HG03442 (cell line): ENCODE results near the gene CNTF.
A peak's percentile ranks its signal among the peaks of the same experiment; 100 is the strongest.

Source experiments
- ATAC-seq: cut with Tn5 transposase; IDR thresholded peaks from one replicate; pipeline ENCODE4 v1.9.1; 2021; ENCODE audit warnings: mild to moderate bottlenecking, moderate library complexity; ENCODE audit not compliant: unreplicated experiment

Gene CNTF

DNA sequence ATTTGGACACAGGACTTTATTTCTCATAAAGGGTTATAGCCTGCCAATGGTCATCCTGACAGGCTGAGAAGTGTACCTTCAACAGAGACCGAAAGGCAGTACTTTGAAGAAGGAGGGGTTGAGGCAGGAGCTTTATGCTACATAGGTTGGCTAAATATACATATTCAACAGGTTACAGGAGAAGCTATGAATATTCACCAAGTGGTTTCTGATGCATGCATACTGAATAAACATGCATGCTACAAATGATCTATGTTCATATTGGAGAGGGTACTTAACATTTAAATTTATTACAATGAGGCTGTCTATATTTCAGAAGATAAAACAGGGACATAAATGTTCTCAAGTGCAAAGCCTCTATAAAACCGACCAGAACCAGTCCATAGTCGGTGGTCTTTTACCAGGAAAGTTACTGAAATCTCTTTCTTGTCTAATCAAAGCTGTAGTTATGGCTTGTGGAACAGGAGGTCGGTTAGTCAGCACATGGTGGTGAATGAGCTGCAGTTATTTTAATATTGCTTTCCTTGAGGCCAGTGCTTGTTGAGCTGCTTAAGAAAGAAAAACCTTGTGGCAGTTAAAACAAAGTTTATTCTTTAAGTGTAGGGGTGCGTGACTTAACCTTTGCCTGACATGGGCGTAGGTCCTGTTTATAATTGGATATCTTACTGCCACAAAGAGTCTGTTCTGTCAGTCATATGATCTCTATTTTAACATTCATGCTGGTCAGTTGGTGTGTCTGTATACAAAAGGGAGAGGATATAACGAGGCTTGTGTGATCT lies 19.5 kb downstream of the CNTF start:
- no peak for ATAC-seq

- no peak for ATAC-seq
Measured at GRCh38 chr11:58645854-58646253, 23.4 kb downstream of the CNTF start.

GRCh38 chr11:58647141-58647699 lies 24.8 kb downstream of the CNTF start:
- peak; percentile 85 for ATAC-seq

GRCh38 chr11:58647866-58648265 lies 25.4 kb downstream of the CNTF start:
- no peak for ATAC-seq

DNA sequence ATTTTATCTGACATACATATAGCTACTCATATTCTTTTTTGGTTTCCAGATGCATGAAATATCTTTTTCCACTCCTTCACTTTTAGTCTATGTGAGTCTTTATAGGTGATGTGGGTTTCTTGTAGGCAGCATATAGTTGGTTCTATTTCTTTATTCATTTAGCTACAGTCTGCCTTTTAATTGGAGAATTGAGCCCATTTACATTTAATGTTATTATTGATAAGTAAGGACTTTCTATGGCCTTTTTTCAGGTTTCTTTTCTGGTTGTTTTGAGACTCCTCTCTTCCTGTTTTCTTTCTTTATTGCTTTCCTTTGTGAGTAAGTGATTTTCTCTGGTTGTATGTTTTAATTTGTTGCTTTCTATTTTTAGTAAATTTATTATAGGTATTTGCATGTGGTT lies 27.2 kb downstream of the CNTF start:
- no peak for ATAC-seq

- no peak for ATAC-seq
Measured at GRCh38 chr11:58650496-58650895, 28.0 kb downstream of the CNTF start.

- no peak for ATAC-seq
Measured at GRCh38 chr11:58652726-58653280, 30.3 kb downstream of the CNTF start.

DNA sequence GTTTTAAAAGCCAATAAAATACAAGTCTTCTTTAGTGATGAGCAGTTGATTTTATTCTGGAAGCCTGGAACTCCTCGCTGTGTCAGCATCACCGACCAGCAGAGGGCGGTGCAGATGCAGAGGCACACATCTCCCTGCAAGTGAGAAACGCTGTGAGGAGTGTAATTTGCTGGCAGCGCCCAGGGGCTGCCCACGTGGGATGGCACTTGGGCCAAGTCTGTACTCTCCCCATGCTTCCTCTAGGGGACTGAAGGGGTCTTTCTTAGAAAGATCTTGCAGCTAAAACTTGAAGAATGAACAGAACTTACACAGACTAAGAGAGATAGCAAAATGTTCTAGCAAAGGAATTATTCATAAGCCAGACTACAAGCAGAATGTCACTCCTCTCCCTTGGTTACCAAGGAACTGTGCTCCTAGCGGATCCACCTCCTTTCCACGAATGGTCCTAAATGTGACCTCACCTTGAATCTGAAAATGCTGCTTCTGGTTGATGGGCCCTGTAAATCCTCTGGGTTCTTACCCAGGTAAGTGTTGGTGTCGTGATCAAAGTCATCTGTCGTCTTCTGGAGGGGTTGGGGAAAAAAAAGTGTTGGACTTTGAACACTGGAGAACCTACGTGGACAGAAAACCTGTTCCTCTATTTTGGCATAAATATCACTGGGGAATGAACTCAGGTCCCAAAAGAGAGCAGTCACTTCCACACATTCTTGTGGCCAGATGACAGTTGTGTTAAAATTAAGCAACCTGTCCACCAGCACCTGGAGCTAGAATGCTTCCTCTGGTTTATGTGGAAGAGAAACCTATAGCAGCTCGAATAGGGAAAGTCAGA lies 31.8 kb downstream of the CNTF start:
- ATAC-seq: peak; percentile 93

DNA sequence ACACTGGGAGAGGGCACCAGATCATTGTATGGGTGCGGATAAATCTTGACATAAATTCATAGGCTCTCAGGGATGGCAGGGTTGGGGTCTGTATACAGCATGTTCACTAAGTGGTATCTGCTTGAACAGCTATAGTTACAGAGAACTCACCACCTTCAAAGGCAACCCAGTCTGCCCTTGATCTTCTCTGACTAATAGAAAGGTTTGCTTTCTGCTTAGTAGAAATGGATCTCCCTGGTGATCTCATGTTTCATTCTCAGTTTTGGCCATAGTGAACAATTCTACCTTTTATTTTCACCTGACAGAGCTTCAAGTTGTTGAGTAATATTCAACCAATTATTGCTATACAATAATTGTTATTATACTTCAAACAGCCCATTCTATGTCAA lies 32.4 kb downstream of the CNTF start:
- ATAC-seq: no peak

DNA sequence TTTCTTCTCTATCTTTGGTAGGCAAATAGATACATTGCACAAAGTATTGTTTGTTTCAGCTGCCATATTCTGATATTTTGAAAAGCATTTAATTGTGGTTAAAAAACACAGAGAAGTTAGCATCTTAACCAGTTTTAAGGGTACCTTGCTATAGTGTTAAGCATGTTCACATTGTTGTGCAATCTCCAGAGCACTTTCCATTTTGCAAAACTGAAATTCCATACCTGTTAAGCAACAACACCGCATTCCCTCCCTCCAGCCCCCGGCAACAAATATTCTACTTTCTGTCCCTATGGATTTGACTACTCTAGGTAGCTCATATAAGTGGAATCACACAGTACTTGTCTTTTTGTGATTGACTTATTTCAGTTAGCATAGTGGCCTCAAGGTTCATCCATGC lies 33.9 kb downstream of the CNTF start:
- ATAC-seq: no peak

- no peak for ATAC-seq
Measured at GRCh38 chr11:58658623-58659022, 36.2 kb downstream of the CNTF start.

- no peak for ATAC-seq
Measured at GRCh38 chr11:58659404-58659803, 36.9 kb downstream of the CNTF start.

- no peak for ATAC-seq
Measured at GRCh38 chr11:58659910-58660570, 37.6 kb downstream of the CNTF start.

DNA sequence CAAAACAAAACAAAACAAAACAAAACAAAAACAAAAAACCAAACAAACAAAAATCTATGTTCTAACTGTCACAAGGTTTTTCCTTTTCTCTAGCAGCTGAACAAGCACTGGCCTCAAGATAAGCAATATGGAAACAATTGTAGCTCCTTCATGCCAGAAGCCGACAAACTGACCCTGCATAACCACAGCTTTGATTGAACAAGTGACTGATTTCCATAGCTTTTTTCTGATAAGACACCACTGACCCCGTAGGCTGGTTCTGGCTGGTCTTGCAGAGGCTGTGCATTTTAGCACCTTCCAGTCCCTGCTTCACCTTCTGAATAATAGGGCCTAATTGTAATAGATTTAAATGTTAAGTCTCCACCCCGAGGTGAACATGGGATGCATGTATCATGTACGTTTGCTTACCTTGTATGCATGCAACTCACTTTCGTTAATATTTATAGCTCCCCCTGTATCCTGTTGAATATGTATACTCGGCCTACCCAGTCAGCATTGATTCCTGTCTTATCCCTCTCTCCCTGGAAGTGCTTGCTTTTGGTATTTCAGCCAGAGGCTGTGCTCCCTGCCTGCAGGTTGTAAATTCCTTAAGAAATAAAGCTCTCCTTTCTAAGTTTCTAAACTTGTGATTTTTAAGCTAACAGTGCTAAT lies 49.6 kb downstream of the CNTF start:
- ATAC-seq: no peak

- ATAC-seq: no peak
Measured at GRCh38 chr11:58674609-58675008, 52.1 kb downstream of the CNTF start.
